Gastrocnemius medialis (tissue), 4 donors: ENCODE data around the gene UNC5B. TPM values are rescaled to one million over a fixed set of nuclear protein-coding genes. Genes with fewer than 3 reads are reported as not detected.
A peak's percentile ranks its signal among the peaks of the same experiment; 100 is the strongest.

Experiments used
- ATAC-seq, 2 donors: fragments of 150-250 bp; one replicate each; pipeline ENCODE4 v1.9.1; 2016
- DNase-seq, 2 donors: peaks; one replicate each; pipeline ENCODE4 v3.0.0-alpha.2; 2019
- H3K27ac ChIP-seq, 4 donors: fragments of 200-600 bp; sonication (generic); 1 replicate in 1 of 4; 2 replicates in 3 of 4; pipeline ENCODE4 v1.5.1; 2016 to 2018; ENCODE audit warnings: mild to moderate bottlenecking in 2 of 4, moderate library complexity in 1 of 4
- H3K27me3 ChIP-seq, 3 donors: fragments of 200-600 bp; sonication (generic) in 2 of 3; 1 replicate in 1 of 3; 2 replicates in 2 of 3; pipeline versions ENCODE4 v1.5.1 to v1.6.0; 2016 to 2019; ENCODE audit warnings: mild to moderate bottlenecking in 1 of 3, moderate library complexity in 1 of 3
- H3K36me3 ChIP-seq, 2 donors: fragments of 200-600 bp; sonication (generic) in 1 of 2; one replicate each; pipeline ENCODE4 v1.5.1; 2017 to 2018
- H3K4me1 ChIP-seq, 2 donors: fragments of 200-600 bp; sonication (generic) in 1 of 2; one replicate each; pipeline ENCODE4 v1.5.1; 2016 to 2017; ENCODE audit warnings: mild to moderate bottlenecking in 2 of 2
- H3K4me3 ChIP-seq, 4 donors: fragments of 200-600 bp; sonication (generic) in 3 of 4; 1 replicate in 1 of 4; 2 replicates in 3 of 4; pipeline ENCODE4 v1.5.1; 2016 to 2019; ENCODE audit warnings: mild to moderate bottlenecking in 2 of 4
- H3K9me3 ChIP-seq, 3 donors: fragments of 200-600 bp; sonication (generic) in 2 of 3; 1 replicate in 1 of 3; 2 replicates in 2 of 3; pipeline ENCODE4 v1.5.1; 2016 to 2019
- CTCF ChIP-seq, 5 experiments: fragments of 450-650 bp in 3 of 5; fragments of 200-600 bp in 2 of 5; sonication (generic) in 2 of 5; IDR thresholded peaks in 4 of 5; conservative IDR thresholded peaks in 1 of 5; 1 replicate in 4 of 5; 2 replicates in 1 of 5; pipeline ENCODE4 v1.5.1; 2016 to 2019; ENCODE audit warnings: antibody characterized with exemption in 5 of 5, mild to moderate bottlenecking in 3 of 5, moderate library complexity in 3 of 5
- POLR2A ChIP-seq, 2 donors: fragments of 450-650 bp; IDR thresholded peaks; one replicate each; pipeline ENCODE4 v1.6.1; 2017; ENCODE audit warnings: antibody characterized with exemption in 2 of 2, mild to moderate bottlenecking in 2 of 2, moderate library complexity in 2 of 2
- in situ Hi-C, 4 donors: fragments of 200-750 bp; cut with MboI; loops; one replicate each; pipeline versions ENCODE4 v1.15.0 to v1.8.0; 2017; ENCODE audit warnings: low sequenced_read_pairs in 4 of 4
- intact Hi-C: fragments of 100-400 bp; cut with DNase I; formaldehyde crosslinking; loops from one replicate; pipeline ENCODE4 v1.15.1; 2023; ENCODE audit warnings: low total_unique reads
- total RNA-seq, 4 donors: library from RNA; depleted of rRNA; stranded (reverse); fragments of >200 nt; gene quantifications; one replicate each; pipeline versions ENCODE4 v1.1.0 to v1.2.3, GENCODE V29; 2016

UNC5B gene
- total RNA-seq, 4 donors from 2014 or later = 0.65 to 1.2 (median 0.90) TPM

DNA sequence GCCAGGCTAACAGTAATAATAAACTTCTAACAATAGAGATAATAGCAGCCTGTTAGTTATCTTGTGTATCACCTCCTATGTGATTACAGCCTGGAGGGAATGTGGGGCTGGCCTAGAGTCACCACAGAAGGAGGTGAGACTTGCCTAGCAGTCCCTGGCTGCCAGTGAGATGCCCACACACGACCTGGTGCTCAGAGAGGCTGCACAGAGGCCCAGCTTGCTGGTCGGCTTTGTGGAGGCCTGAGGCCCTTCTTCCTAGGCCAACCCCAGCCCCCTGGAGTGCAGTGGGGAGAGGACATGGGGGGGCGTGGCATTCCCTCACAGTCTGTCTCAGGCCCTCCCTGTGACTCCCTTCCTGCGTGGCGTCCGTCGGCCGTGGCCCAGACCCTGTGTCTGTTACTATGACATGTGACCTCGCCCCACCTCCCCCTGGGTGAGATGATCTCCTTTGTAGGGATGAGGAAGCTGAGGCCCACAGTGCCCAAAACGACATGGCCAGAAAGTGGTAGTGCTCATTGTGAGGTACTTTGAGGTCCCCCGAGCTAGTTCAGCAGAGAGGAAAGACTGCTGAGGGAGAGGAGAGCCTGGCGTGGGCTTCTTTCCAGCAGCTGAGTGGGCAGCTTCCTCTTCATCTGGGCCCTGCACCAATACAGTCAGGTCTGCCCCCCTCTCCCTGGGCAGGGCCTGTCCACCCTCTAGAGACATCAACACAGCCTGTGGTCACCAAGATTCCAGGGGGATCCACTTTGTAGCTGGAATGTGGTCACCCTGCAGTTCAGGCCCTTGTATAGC lies 29.7 kb downstream of the UNC5B start:
- H3K4me3 ChIP-seq = no peak overlapping the region

GRCh38 chr10:71242622-71243009 lies 30.2 kb downstream of the UNC5B start:
- no peak overlapping the region for H3K27ac ChIP-seq
- intact Hi-C loops = no loop called here
- in situ Hi-C loops = no loop called here
- DNase-seq = no peak
- H3K4me1 ChIP-seq = peaks cover 26 to 54% of the 10 kb centered on the region in 2 donors
- TF ChIP-seq CTCF (IDR thresholded peaks at IDR 0.05 in 4 of 5, conservative IDR thresholded peaks at IDR 0.05 in 1 of 5) (no peak), POLR2A (IDR thresholded peaks at IDR 0.05) (no peak)
- no peaks in the 10 kb centered on the region for H3K9me3 ChIP-seq
- H3K36me3 ChIP-seq = no peaks in the 10 kb centered on the region
- H3K4me3 ChIP-seq = no peak overlapping the region
- H3K27me3 ChIP-seq = no peaks in the 10 kb centered on the region
- no peak for ATAC-seq

More for the DNA sequence above, 29.7 kb downstream of the UNC5B start:
- TF ChIP-seq CTCF (IDR thresholded peaks at IDR 0.05 in 4 of 5, conservative IDR thresholded peaks at IDR 0.05 in 1 of 5) = no peak
- no peak for TF ChIP-seq POLR2A (IDR thresholded peaks at IDR 0.05)
- Histone ChIP-seq H3K36me3 (no peaks in the 10 kb centered on the region), H3K9me3 (no peaks in the 10 kb centered on the region), H3K4me1 (peaks cover 26 to 54% of the 10 kb centered on the region in 2 donors), H3K27me3 (no peaks in the 10 kb centered on the region), H3K27ac (no peak overlapping the region)
- intact Hi-C loops = no loop called here
- no peak for ATAC-seq
- in situ Hi-C loops = no loop called here
- no peak for DNase-seq

DNA sequence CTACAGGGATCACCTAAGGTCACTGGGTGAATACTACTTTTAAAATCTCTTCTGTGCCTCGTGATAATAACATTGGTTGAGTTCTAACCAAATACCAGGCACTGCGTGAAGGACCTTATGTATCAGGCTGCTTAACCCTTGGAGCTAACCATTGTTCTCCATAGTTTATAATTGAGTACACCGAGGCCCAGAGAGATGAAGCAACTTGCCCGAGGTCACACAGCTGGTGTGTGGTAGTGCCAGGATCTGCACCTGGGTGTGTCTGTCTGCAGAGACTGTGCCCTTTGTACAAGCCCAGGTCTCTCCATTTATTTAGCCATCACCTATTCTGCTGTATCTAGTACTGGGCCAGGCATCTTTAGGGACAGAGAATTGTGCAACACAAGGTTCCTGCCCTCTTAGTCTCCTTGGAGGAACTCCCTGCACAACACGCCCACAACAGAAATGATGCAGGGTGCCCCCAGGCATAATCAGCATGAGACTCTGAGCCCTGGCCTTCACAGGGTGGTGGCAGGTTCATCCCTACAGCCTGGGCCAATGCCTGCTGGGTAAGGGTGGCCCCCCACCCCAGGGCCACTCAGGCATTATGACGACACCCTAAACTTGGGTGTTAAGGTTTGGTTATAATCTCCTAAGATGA lies 31.5 kb downstream of the UNC5B start:
- intact Hi-C loops = no loop called here
- Histone ChIP-seq H3K27me3 (no peaks in the 10 kb centered on the region), H3K36me3 (no peaks in the 10 kb centered on the region), H3K9me3 (no peaks in the 10 kb centered on the region), H3K4me3 (no peak overlapping the region), H3K4me1 (peaks cover 26 to 48% of the 10 kb centered on the region in 2 donors), H3K27ac (peak overlapping the region in 1 of 4 donors; percentile 34)
- no peak for DNase-seq
- peak in 1 of 2 donors; percentile 49 for ATAC-seq
- in situ Hi-C loops = no loop called here
- TF ChIP-seq POLR2A (IDR thresholded peaks at IDR 0.05) (no peak), CTCF (IDR thresholded peaks at IDR 0.05 in 4 of 5, conservative IDR thresholded peaks at IDR 0.05 in 1 of 5) (no peak)

DNA sequence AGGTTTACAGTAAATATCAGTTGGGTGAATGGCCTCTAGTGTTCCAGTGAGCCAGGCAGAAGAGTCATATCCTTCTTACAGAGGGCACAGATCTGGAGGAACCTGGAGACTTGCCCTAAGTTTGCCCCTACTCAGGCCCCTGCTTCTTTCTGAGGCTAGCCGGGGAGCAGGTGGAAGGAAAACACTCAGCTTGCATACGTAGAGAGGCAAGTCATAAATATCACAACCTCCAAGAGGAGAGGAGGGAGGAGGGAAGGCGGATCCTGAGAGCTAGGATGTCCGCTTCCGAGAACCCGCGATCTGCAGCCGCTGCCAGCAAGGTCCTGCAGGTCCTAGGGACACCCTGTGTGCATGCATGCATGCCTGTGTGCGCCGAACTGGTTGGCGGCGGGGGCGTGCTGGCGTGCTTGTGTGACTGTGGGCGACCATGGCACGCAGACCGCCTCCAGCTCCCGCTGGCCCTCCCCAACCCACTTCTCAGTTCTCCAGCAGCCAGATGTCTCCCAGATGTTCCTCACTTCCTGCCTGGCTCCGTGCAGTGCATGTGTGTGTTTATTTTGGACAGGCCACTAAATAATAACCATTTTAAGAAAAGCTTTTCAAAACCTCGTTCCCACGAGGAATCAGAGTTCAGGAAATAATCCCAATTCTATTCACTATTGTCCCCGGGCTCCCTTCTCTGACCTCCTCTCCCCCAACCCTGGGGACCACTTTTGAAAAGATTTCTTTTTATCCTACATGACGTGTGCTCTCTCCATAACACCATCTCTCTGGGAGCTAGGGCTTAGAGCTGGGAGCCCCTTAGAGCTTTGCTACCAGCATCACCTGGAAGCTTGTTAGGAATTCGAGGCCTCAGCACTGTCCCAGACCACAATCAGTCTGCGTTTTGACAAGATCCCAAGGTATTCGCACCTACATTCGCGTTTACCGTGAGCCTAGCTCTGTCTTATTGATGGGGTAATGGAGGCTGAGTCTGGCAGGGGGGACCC lies 32.4 kb downstream of the UNC5B start:
- Histone ChIP-seq H3K4me1 (peaks cover 26 to 48% of the 10 kb centered on the region in 2 donors), H3K36me3 (no peaks in the 10 kb centered on the region), H3K27me3 (no peaks in the 10 kb centered on the region), H3K27ac (peak overlapping the region in 3 of 4 donors; percentile 10 to 34 (median 14)), H3K9me3 (no peaks in the 10 kb centered on the region), H3K4me3 (peak overlapping the region in 1 of 4 donors; percentile 25)
- TF ChIP-seq CTCF (IDR thresholded peaks at IDR 0.05 in 4 of 5, conservative IDR thresholded peaks at IDR 0.05 in 1 of 5) = no peak
- TF ChIP-seq POLR2A (IDR thresholded peaks at IDR 0.05) = no peak
- DNase-seq (peak in 1 of 2 donors; percentile 37), ATAC-seq (peak; percentile 53)
- intact Hi-C loops = no loop called here
- in situ Hi-C loops = no loop called here
